GM18505 (cell line): ENCODE measurements around the gene SPRED1.
"Not testable (repeated sequence)": the region's sequence is repeated elsewhere in the genome, so short reads cannot be mapped to it uniquely, and the experiment has no call there.

Experiments
- ATAC-seq: cut with Tn5 transposase; IDR thresholded peaks from one replicate; pipeline ENCODE4 v1.9.1; 2021; ENCODE audit not compliant: unreplicated experiment
- POLR2A ChIP-seq: IDR thresholded peaks from 4 replicates; pipeline ENCODE4 v1.6.1; 2011; ENCODE audit warnings: borderline replicate concordance; ENCODE audit not compliant: insufficient read depth, insufficient read length; ENCODE audit errors: extremely low read depth

SPRED1 gene

DNA sequence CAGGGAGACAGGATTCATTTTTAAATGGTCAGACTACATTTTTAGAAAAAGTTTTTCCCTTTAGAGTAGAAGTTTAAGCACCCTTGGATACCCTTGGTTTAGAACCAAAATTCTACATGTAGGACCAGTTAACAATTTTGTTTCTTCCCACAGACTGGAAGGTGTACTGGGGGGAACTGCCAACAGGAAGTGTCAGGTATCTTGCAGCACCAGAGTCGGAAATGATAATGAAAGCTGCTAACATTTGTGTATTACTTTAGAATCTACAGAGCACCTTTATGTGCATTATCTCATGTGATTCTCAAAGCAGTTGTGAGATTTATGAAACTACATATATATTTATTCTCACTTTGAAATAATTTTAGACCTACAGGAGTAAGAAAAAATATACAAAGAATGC is 21.5 kb downstream of the SPRED1 start:
- no peak for ATAC-seq
- no peak for TF ChIP-seq POLR2A

GRCh38 chr15:38275959-38276358 is 23.3 kb downstream of the SPRED1 start:
- no peak for TF ChIP-seq POLR2A
- no peak for ATAC-seq

DNA sequence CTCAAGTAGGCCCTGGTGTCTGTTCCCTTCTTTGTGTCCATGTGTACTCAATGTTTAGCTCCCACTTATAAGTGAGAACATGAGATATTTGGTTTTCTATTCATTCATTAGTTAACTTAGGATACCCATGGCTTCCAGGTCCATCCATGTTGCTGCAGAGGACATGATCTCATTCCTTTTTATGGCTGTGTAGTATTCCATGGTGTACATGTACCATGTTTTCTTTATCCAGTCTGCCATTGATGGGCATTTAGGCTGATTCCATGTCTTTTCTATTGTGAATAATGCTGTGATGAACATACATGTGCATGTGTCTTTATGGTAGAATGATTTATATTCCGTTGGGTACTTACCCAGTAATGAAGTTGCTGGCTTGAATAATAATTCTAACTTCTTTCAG is 24.6 kb downstream of the SPRED1 start:
- ATAC-seq: not testable (repeated sequence)

DNA sequence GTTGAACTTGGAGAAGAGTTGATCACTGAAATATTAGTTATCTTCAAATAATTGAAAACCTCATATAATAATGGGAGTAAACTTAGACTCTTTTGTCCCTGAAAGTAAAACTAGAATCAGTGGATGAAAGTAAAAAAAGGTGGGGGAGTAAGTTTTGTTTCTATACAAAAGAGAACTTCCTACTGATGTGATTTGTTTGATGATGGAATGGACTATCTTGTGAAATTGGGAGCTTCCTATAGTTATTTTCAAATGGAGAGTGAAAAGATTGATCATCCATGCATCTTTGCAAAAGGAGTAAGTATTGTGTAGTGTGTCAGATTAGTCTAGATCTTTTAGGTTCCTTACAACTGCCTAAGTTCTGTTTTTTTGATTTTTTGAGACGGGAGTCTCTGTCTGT is 28.4 kb downstream of the SPRED1 start:
- no peak for ATAC-seq
- no peak for TF ChIP-seq POLR2A

GRCh38 chr15:38283010-38283409 is 30.4 kb downstream of the SPRED1 start:
- ATAC-seq: no peak

DNA sequence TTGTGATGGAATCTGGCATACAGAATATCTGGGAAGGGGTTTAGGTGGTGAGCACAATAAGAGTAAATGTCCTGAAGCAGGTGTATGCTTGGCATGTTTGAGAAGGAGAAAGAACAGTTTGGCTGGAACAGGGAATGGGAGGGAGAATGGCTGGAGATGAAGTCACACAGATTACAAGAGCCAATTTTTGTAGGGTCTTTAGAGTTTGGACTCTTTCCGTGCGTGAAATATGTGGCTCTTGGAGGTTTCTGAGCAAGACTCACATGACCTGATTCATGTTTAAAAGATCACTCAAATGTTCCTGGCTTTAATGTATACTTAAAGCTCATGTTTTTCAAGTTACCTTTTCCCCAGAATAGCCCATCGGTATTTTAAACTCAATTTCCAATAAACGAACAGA is 32.8 kb downstream of the SPRED1 start:
- ATAC-seq: no peak
- no peak for TF ChIP-seq POLR2A

More at GRCh38 chr15:38283010-38283409, 30.4 kb downstream of the SPRED1 start:
- TF ChIP-seq POLR2A: no peak

DNA sequence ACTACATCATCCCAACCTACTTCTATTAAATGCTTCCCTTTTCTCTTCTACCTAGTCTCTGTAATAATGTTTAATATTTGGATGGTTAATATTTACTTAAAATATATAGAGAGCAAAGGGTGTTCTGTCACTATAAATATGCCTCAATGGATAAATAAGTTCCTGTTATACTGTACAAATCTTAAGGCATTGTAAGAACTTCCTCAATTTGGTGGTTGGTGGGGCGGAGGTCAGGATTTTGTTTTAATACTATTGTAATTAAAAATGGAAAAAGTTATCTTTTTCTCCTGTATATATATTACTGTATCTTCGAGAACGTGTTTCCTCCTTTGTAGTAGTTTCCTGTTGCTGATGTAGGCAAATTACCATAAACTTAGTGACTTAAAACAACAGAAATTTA is 41.5 kb downstream of the SPRED1 start:
- ATAC-seq: no peak
- no peak for TF ChIP-seq POLR2A

GRCh38 chr15:38297623-38298388 is 45.2 kb downstream of the SPRED1 start:
- ATAC-seq: no peak
- no peak for TF ChIP-seq POLR2A

DNA sequence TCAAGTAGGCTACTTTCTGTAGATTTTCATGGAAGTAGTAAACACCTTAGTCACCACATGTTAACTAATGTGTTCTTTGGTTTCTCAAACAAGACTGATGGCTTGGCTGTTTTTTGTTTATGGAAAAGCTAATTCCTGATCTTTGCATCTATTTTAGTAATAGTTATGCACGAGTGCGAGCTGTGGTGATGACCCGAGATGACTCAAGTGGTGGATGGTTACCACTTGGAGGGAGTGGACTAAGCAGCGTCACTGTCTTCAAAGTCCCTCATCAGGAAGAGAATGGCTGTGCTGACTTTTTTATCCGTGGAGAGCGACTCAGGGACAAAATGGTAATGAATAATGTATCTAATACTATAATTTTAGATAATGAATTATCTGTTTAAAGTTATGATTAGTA is 46.6 kb downstream of the SPRED1 start:
- TF ChIP-seq POLR2A: no peak
- no peak for ATAC-seq

DNA sequence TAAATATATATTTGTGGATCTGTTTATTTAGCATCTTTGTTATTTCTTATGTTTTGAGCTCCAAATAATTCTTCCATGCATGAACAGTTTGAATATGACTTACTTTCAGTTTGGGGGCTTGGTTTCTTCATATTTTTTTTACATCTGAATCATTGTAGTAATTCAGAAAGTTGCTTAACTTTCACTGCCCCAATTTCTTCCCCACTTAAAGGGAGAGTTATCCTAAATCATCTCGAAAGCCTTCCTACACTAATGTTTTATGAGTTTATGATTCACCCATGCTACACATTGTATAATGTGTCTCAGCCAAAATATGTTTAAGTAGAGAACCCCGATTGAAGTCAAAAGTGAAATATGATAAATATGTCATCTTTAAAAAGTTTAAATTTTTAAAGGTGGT is 47.8 kb downstream of the SPRED1 start:
- no peak for ATAC-seq
- TF ChIP-seq POLR2A: no peak

GRCh38 chr15:38304481-38304880 is 51.8 kb downstream of the SPRED1 start:
- ATAC-seq: no peak
- TF ChIP-seq POLR2A: no peak

DNA sequence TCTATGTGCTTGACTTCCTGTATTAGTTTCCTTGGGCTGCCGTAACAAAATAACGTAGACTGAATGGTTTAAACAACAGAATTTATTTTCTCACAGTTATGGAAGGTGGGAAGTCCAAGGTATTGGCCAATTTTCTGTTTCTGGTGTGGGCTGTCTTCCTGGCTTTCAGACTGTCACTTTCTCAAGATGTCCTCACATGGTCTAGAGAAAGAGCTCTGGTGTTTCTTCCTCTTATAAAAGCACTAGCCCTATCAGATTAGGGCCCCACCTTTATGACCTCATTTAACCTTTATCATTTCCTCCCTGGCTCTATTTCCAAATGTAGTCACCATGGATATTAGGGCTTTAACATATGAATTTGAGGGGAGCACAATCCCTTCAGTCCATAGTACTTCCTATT is 54.6 kb downstream of the SPRED1 start:
- no peak for TF ChIP-seq POLR2A
- ATAC-seq: no peak

DNA sequence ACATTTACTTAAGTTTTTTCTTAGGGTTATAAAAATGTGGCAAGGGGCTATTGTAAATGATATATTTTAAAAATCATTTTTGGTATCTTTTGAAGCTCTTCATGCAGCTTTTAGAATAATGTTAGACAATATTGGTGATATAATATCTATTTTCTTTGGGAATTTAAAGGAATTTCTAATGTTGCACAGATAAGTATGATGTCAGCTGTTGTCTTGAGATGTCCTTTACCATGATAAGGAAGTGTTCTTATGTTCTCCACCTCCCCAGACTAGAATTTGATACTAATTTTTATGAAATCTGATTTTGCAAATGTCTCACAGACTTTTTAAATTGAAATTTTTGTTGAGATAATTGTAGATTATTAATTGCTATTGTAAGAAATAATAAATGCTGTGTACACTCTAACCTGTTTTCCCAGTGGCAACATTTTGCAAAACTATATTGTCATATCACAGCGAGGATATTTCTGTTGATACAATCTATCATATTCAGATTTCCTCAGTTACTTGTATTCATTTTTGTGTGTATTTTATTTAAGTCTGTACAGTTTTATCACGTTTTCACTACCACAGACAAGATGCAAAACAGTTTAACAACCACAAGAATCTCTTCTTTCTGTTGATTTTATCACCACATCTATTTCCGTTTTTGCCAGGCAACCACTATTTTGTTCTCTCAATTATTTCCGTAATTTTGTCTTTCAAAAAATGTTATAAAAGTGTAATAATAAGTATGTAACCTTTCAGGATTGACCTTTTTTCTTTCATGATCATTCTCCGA is 55.4 kb downstream of the SPRED1 start:
- TF ChIP-seq POLR2A: no peak
- ATAC-seq: no peak

GRCh38 chr15:38308797-38309196 is 56.2 kb downstream of the SPRED1 start:
- TF ChIP-seq POLR2A: no peak
- no peak for ATAC-seq
